PC-9 (cell line): ENCODE measurements around the gene ADAMTS20. TPM values are rescaled to one million over a fixed set of nuclear protein-coding genes. Genes with fewer than 3 reads are reported as not detected.

Experiments used
- BruUV-seq: library from RNA; stranded (reverse); fragments of 400-500 nt; replicated peaks from 2 replicates; lab custom pipeline; 2021; lab: Mats Ljungman, UMichigan
- CTCF ChIA-PET: fragments of 300-600 bp; sonication (Branson Sonifier 250); formaldehyde crosslinking; loops from one replicate; lab custom pipeline; 2022; ENCODE audit warnings: antibody characterized with exemption; lab: Charles Lee
- POLR2A ChIA-PET: fragments of 300-600 bp; sonication (Branson Sonifier 250); formaldehyde crosslinking; loops from one replicate; lab custom pipeline; 2022; ENCODE audit warnings: antibody characterized with exemption; ENCODE audit not compliant: unreplicated experiment; lab: Charles Lee
- DNase-seq, 2 experiments: peaks; one replicate each; pipeline versions ENCODE4 v3.0.0 to v3.0.0-alpha.2; 2015 to 2022; ENCODE audit warnings: mixed read lengths in 1 of 2
- H2AFZ ChIP-seq: fragments of 200-600 bp; sonication (generic); 2 replicates; pipeline ENCODE4 v1.8.1; 2017; ENCODE audit warnings: antibody characterized with exemption
- H3F3A ChIP-seq: fragments of 200-600 bp; sonication (generic); 2 replicates; pipeline ENCODE4 v1.8.1; 2017; ENCODE audit warnings: antibody characterized with exemption, mild to moderate bottlenecking, low read depth; ENCODE audit not compliant: insufficient read depth
- H3K27ac ChIP-seq: fragments of 200-600 bp; sonication (generic); 2 replicates; pipeline ENCODE4 v1.6.1; 2016; ENCODE audit warnings: mixed run types
- H3K27me3 ChIP-seq: fragments of 200-600 bp; sonication (generic); 2 replicates; pipeline ENCODE4 v1.6.1; 2016; ENCODE audit warnings: low read depth, mixed run types; ENCODE audit not compliant: insufficient read depth
- H3K36me3 ChIP-seq: fragments of 200-600 bp; sonication (generic); 2 replicates; pipeline ENCODE4 v1.6.1; 2016; ENCODE audit warnings: low read depth, mixed run types
- H3K4me1 ChIP-seq: fragments of 200-600 bp; sonication (generic); replicated peaks from 2 replicates; pipeline ENCODE4 v1.6.1; 2016; ENCODE audit warnings: mixed run types; ENCODE audit not compliant: insufficient read depth
- H3K4me2 ChIP-seq: fragments of 200-600 bp; sonication (generic); 2 replicates; pipeline ENCODE4 v1.6.1; 2017; ENCODE audit warnings: mixed run types
- H3K4me3 ChIP-seq: fragments of 200-600 bp; sonication (generic); 2 replicates; pipeline ENCODE4 v1.6.1; 2016; ENCODE audit warnings: mixed run types
- H3K79me2 ChIP-seq: fragments of 200-600 bp; sonication (generic); 2 replicates; pipeline ENCODE4 v1.6.1; 2017; ENCODE audit warnings: low read depth, mixed run types
- H3K9me2 ChIP-seq: fragments of 200-600 bp; sonication (generic); 2 replicates; pipeline ENCODE4 v1.8.1; 2017; ENCODE audit warnings: mild to moderate bottlenecking; ENCODE audit not compliant: insufficient read depth
- H3K9me3 ChIP-seq: fragments of 200-600 bp; sonication (generic); 2 replicates; pipeline ENCODE4 v1.8.1; 2016; ENCODE audit warnings: low read depth; ENCODE audit not compliant: insufficient read depth
- H4K20me1 ChIP-seq: fragments of 200-600 bp; sonication (generic); 2 replicates; pipeline ENCODE4 v1.8.1; 2017; ENCODE audit not compliant: insufficient read depth
- EZH2 ChIP-seq: fragments of 200-600 bp; sonication (generic); IDR thresholded peaks from 2 replicates; pipeline ENCODE4 v1.8.0; 2017; ENCODE audit warnings: antibody characterized with exemption, low read depth
- intact Hi-C: fragments of 100-400 bp; cut with micrococcal nuclease; formaldehyde crosslinking; loops from one replicate; pipeline ENCODE4 v1.10.0; 2022; ENCODE audit not compliant: unreplicated experiment
- total RNA-seq: library from RNA; stranded (reverse); gene quantifications from 2 replicates; pipeline ENCODE4 v1.2.3, GENCODE V29; 2021
- TF ChIP-seq, protein P1 (sequence below): fragments of 200-600 bp; sonication (generic); conservative IDR thresholded peaks from 2 replicates; pipeline ENCODE4 v1.6.1; 2017; ENCODE audit warnings: mixed run types, antibody characterized with exemption, mild to moderate bottlenecking, moderate library complexity

Gene ADAMTS20
- total RNA-seq, 1 experiment from 2014 or later: 1.0 TPM

DNA sequence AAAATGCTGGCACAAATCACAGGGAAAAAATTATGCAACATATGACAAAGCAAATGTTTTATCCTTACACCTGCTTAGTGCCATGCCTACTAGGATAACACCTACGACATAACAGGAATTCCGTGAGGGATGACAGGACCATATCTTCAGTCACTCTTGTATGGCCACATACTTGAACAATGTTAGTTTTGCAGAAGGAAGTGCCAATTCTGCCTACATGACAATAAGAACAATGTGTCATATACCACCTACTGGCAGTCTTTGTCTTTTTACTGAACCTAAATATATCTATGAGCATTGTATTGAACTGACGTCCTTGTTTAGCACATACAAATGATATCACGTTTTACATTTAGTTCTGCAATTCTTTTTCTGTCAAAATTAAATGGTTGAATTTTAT lies 234.0 kb downstream of the ADAMTS20 start:
- H2AFZ ChIP-seq: no peak overlapping the region
- ChIA-PET CTCF (no interaction called here), POLR2A (no interaction called here)
- TF ChIP-seq, protein P1, sequence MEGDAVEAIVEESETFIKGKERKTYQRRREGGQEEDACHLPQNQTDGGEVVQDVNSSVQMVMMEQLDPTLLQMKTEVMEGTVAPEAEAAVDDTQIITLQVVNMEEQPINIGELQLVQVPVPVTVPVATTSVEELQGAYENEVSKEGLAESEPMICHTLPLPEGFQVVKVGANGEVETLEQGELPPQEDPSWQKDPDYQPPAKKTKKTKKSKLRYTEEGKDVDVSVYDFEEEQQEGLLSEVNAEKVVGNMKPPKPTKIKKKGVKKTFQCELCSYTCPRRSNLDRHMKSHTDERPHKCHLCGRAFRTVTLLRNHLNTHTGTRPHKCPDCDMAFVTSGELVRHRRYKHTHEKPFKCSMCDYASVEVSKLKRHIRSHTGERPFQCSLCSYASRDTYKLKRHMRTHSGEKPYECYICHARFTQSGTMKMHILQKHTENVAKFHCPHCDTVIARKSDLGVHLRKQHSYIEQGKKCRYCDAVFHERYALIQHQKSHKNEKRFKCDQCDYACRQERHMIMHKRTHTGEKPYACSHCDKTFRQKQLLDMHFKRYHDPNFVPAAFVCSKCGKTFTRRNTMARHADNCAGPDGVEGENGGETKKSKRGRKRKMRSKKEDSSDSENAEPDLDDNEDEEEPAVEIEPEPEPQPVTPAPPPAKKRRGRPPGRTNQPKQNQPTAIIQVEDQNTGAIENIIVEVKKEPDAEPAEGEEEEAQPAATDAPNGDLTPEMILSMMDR: no peak
- no peak for TF ChIP-seq EZH2
- no peaks in the 10 kb centered on the region for H3K9me2 ChIP-seq
- H3K4me2 ChIP-seq: no peak overlapping the region
- no peaks in the 10 kb centered on the region for H3K9me3 ChIP-seq
- no peaks in the 10 kb centered on the region for H4K20me1 ChIP-seq
- no peaks in the 10 kb centered on the region for H3K27me3 ChIP-seq
- intact Hi-C loops: no loop called here
- no peaks in the 10 kb centered on the region for H3K36me3 ChIP-seq
- BruUV-seq: no TSS peak
- no peaks in the 10 kb centered on the region for H3F3A ChIP-seq
- DNase-seq: no peak
- H3K79me2 ChIP-seq: no peaks in the 10 kb centered on the region
- H3K4me1 ChIP-seq: no peaks in the 10 kb centered on the region
- H3K4me3 ChIP-seq: no peak overlapping the region
- H3K27ac ChIP-seq: no peak overlapping the region

DNA sequence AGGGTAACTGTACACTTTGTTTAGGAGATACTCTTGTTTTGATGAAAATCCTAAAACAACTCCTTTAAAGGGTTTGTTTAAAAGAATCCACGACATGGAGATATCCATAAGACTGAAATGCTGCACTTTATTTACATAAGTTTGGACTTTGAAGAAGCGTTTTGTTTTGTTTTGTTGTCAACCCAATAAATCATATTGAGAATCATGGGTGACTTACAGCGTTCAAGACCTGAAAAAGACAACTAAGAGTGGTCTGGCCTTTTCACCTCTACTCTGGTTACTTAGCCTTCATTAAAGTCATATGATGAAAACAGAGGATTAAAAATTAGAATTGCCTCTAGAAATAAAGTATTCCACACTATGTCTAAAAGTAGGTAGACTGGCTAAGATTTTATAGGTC lies 234.8 kb downstream of the ADAMTS20 start:
- no peaks in the 10 kb centered on the region for H3K9me3 ChIP-seq
- no peaks in the 10 kb centered on the region for H3K36me3 ChIP-seq
- H3K4me2 ChIP-seq: no peak overlapping the region
- H3K27ac ChIP-seq: no peak overlapping the region
- CTCF ChIA-PET: no interaction called here
- H3K9me2 ChIP-seq: no peaks in the 10 kb centered on the region
- BruUV-seq: no TSS peak
- DNase-seq: no peak
- POLR2A ChIA-PET: no interaction called here
- H4K20me1 ChIP-seq: no peaks in the 10 kb centered on the region
- intact Hi-C loops: no loop called here
- H3K27me3 ChIP-seq: no peaks in the 10 kb centered on the region
- no peaks in the 10 kb centered on the region for H3K79me2 ChIP-seq
- TF ChIP-seq, protein P1: no peak
- no peak for TF ChIP-seq EZH2
- no peak overlapping the region; the same call in 1 of the 2 replicates for H2AFZ ChIP-seq
- no peaks in the 10 kb centered on the region for H3K4me1 ChIP-seq
- H3K4me3 ChIP-seq: no peak overlapping the region
- H3F3A ChIP-seq: no peaks in the 10 kb centered on the region

DNA sequence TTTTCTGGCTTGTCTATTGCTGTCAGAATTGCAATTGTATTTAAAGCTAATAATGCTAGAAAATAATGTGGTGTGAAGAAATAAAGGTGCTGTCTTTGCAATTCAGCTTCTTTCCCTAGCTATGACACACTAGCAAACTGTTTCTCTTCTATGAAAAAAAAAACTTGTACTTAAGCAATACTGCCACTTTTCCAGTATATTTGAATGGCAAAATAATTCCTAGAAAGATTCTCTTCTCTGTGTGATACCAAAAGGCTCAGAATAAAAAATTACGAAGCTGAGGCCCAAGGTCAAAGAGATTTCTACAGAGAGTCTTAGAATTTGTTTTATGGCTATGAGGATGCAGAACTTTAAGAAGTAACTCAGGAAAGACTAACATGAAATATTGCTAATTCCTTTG lies 235.5 kb downstream of the ADAMTS20 start:
- H3K9me2 ChIP-seq: no peaks in the 10 kb centered on the region
- ChIA-PET POLR2A (no interaction called here), CTCF (interaction anchor here (0.6 kb wide), 1 partner anchor 1657 kb away, joined by 4 read pairs; no protein-coding TSS in a partner anchor)
- H3K4me2 ChIP-seq: no peak overlapping the region
- no TSS peak for BruUV-seq
- no peaks in the 10 kb centered on the region for H3K79me2 ChIP-seq
- H3F3A ChIP-seq: no peaks in the 10 kb centered on the region
- TF ChIP-seq, protein P1: no peak
- no peak for TF ChIP-seq EZH2
- no peaks in the 10 kb centered on the region for H3K9me3 ChIP-seq
- intact Hi-C loops: no loop called here
- no peaks in the 10 kb centered on the region for H3K27me3 ChIP-seq
- H3K4me1 ChIP-seq: no peaks in the 10 kb centered on the region
- no peak for DNase-seq
- H2AFZ ChIP-seq: no peak overlapping the region
- H4K20me1 ChIP-seq: no peaks in the 10 kb centered on the region
- H3K27ac ChIP-seq: no peak overlapping the region
- no peak overlapping the region for H3K4me3 ChIP-seq
- H3K36me3 ChIP-seq: no peaks in the 10 kb centered on the region
